Stimulated activated naive CD8-positive, alpha-beta T cell treated with anti-CD3 and anti-CD28 coated beads, Interleukin-15, Interleukin-2, amounts not matched to agents 100 ng/mL and 50 ng/mL, for 24 hours (primary cell): ENCODE measurements around the gene SCN4A.

Source experiments
- H3K27ac Mint-ChIP-seq: one replicate; pipeline ENCODE4 v1.8.0; 2021; ENCODE audit warnings: mild to moderate bottlenecking, mixed read lengths
- H3K27me3 Mint-ChIP-seq: one replicate; pipeline ENCODE4 v1.8.0; 2021; ENCODE audit warnings: mixed read lengths
- H3K36me3 Mint-ChIP-seq: one replicate; pipeline ENCODE4 v1.8.0; 2021; ENCODE audit warnings: low read depth, mixed read lengths
- H3K4me1 Mint-ChIP-seq: one replicate; pipeline ENCODE4 v1.8.0; 2021; ENCODE audit warnings: low read depth, mixed read lengths
- H3K4me3 Mint-ChIP-seq: one replicate; pipeline ENCODE4 v1.8.0; 2021; ENCODE audit warnings: mild to moderate bottlenecking, mixed read lengths
- H3K9me3 Mint-ChIP-seq: one replicate; pipeline ENCODE4 v1.8.0; 2021; ENCODE audit warnings: mixed read lengths

Gene SCN4A

GRCh38 chr17:64004903-64005733 lies 32.4 kb upstream of the SCN4A start:
- Mint-ChIP-seq H3K27ac (no peak overlapping the region), H3K4me1 (peaks cover 33% of the 10 kb centered on the region), H3K9me3 (no peaks in the 10 kb centered on the region), H3K4me3 (no peak overlapping the region), H3K27me3 (no peaks in the 10 kb centered on the region), H3K36me3 (peaks cover 16% of the 10 kb centered on the region)

GRCh38 chr17:64004218-64004770 lies 31.6 kb upstream of the SCN4A start:
- Mint-ChIP-seq H3K27ac (no peak overlapping the region), H3K4me3 (no peak overlapping the region), H3K4me1 (peaks cover 31% of the 10 kb centered on the region), H3K36me3 (peaks cover 12% of the 10 kb centered on the region), H3K9me3 (no peaks in the 10 kb centered on the region), H3K27me3 (peaks cover 3% of the 10 kb centered on the region)

- Mint-ChIP-seq H3K9me3 (no peaks in the 10 kb centered on the region), H3K27ac (no peak overlapping the region), H3K36me3 (peaks cover 12% of the 10 kb centered on the region), H3K4me1 (peaks cover 30% of the 10 kb centered on the region), H3K27me3 (peaks cover 3% of the 10 kb centered on the region), H3K4me3 (no peak overlapping the region)
These were observed 30.9 kb upstream of the SCN4A start for GRCh38 chr17:64003526-64004121.

GRCh38 chr17:64002658-64003525 lies 30.2 kb upstream of the SCN4A start:
- peaks cover 12% of the 10 kb centered on the region for H3K36me3 Mint-ChIP-seq
- H3K27me3 Mint-ChIP-seq: peaks cover 3% of the 10 kb centered on the region
- peaks cover 30% of the 10 kb centered on the region for H3K4me1 Mint-ChIP-seq
- no peak overlapping the region for H3K4me3 Mint-ChIP-seq
- H3K27ac Mint-ChIP-seq: no peak overlapping the region
- H3K9me3 Mint-ChIP-seq: no peaks in the 10 kb centered on the region

- no peaks in the 10 kb centered on the region for H3K9me3 Mint-ChIP-seq
- H3K27me3 Mint-ChIP-seq: peaks cover 3% of the 10 kb centered on the region
- H3K4me3 Mint-ChIP-seq: no peak overlapping the region
- peaks cover 25% of the 10 kb centered on the region for H3K4me1 Mint-ChIP-seq
- peaks cover 12% of the 10 kb centered on the region for H3K36me3 Mint-ChIP-seq
- no peak overlapping the region for H3K27ac Mint-ChIP-seq
These were observed 29.2 kb upstream of the SCN4A start for GRCh38 chr17:64001763-64002529.

- no peaks in the 10 kb centered on the region for H3K9me3 Mint-ChIP-seq
- peaks cover 12% of the 10 kb centered on the region for H3K36me3 Mint-ChIP-seq
- no peak overlapping the region for H3K4me3 Mint-ChIP-seq
- H3K27ac Mint-ChIP-seq: no peak overlapping the region
- H3K4me1 Mint-ChIP-seq: peaks cover 22% of the 10 kb centered on the region
- peaks cover 3% of the 10 kb centered on the region for H3K27me3 Mint-ChIP-seq
These were observed 28.4 kb upstream of the SCN4A start for GRCh38 chr17:64001091-64001579.

GRCh38 chr17:63999680-64000531 lies 27.2 kb upstream of the SCN4A start:
- Mint-ChIP-seq H3K36me3 (peaks cover 12% of the 10 kb centered on the region), H3K27ac (no peak overlapping the region), H3K4me1 (peaks cover 22% of the 10 kb centered on the region), H3K9me3 (no peaks in the 10 kb centered on the region), H3K27me3 (peaks cover 3% of the 10 kb centered on the region), H3K4me3 (peak overlapping the region; percentile 84)

- Mint-ChIP-seq H3K4me3 (peak overlapping the region; percentile 84), H3K27me3 (peaks cover 3% of the 10 kb centered on the region), H3K9me3 (no peaks in the 10 kb centered on the region), H3K36me3 (peaks cover 7% of the 10 kb centered on the region), H3K27ac (no peak overlapping the region), H3K4me1 (peaks cover 23% of the 10 kb centered on the region)
These were observed 26.3 kb upstream of the SCN4A start for GRCh38 chr17:63998721-63999679.

GRCh38 chr17:63998050-63998720 lies 25.5 kb upstream of the SCN4A start, which contains the start of gene PRR29:
Gene PRR29 (plus strand): TSS chr17:63998351. CDS start chr17:63998365, 14 bp downstream.
- Mint-ChIP-seq H3K27ac (no peak within 1 kb of the TSS), H3K4me3 (peak within 1 kb of the TSS; percentile 84), H3K4me1 (peaks cover 30% of the 10 kb centered on the region), H3K9me3 (no peaks in the 10 kb centered on the region), H3K36me3 (no peaks in the 10 kb centered on the region), H3K27me3 (peaks cover 3% of the 10 kb centered on the region)

GRCh38 chr17:63997341-63998048 lies 24.8 kb upstream of the SCN4A start:
- H3K36me3 Mint-ChIP-seq: no peaks in the 10 kb centered on the region
- peak overlapping the region; percentile 84 for H3K4me3 Mint-ChIP-seq
- H3K27ac Mint-ChIP-seq: no peak overlapping the region
- H3K4me1 Mint-ChIP-seq: peaks cover 34% of the 10 kb centered on the region
- H3K27me3 Mint-ChIP-seq: peaks cover 3% of the 10 kb centered on the region
- H3K9me3 Mint-ChIP-seq: no peaks in the 10 kb centered on the region

GRCh38 chr17:63996430-63997182 lies 23.9 kb upstream of the SCN4A start:
- Mint-ChIP-seq H3K4me3 (no peak overlapping the region), H3K36me3 (no peaks in the 10 kb centered on the region), H3K4me1 (peaks cover 35% of the 10 kb centered on the region)

More at GRCh38 chr17:63996430-63997182, 23.9 kb upstream of the SCN4A start:
- Mint-ChIP-seq H3K27ac (no peak overlapping the region), H3K27me3 (peaks cover 3% of the 10 kb centered on the region), H3K9me3 (no peaks in the 10 kb centered on the region)
